HG02885 (cell line): ENCODE results near the gene NXF3.
"Not testable (repeated sequence)": the region's sequence is repeated elsewhere in the genome, so short reads cannot be mapped to it uniquely, and the experiment has no call there.

Experiments
- ATAC-seq: cut with Tn5 transposase; IDR thresholded peaks from one replicate; pipeline ENCODE4 v1.9.1; 2021; ENCODE audit warnings: mild to moderate bottlenecking; ENCODE audit not compliant: unreplicated experiment, poor library complexity

Gene NXF3

GRCh38 chrX:103092942-103093341, at the start of gene NXF3:
TSS of gene NXF3 (minus strand) at chrX:103093143. CDS start at chrX:103093023, 120 bp downstream.
- no peak for ATAC-seq

GRCh38 chrX:103136528-103136927, 43.6 kb upstream of the NXF3 start:
- ATAC-seq = not testable (repeated sequence)

GRCh38 chrX:103124284-103124683, 31.3 kb upstream of the NXF3 start:
- ATAC-seq = no peak

GRCh38 chrX:103120748-103121147, 27.8 kb upstream of the NXF3 start:
- ATAC-seq = no peak

- ATAC-seq = not testable (repeated sequence)
Observed at GRCh38 chrX:103116970-103117369, 24.0 kb upstream of the NXF3 start.

GRCh38 chrX:103109497-103109896, 16.6 kb upstream of the NXF3 start:
- not testable (repeated sequence) for ATAC-seq

- no peak for ATAC-seq
Observed at GRCh38 chrX:103107836-103108235, 14.9 kb upstream of the NXF3 start.

GRCh38 chrX:103107227-103107737, 14.3 kb upstream of the NXF3 start:
- ATAC-seq = not testable (repeated sequence)

- ATAC-seq = not testable (repeated sequence)
Observed at GRCh38 chrX:103104370-103104769, 11.4 kb upstream of the NXF3 start.

- ATAC-seq = not testable (repeated sequence)
Observed at GRCh38 chrX:103103866-103104265, 10.9 kb upstream of the NXF3 start.

GRCh38 chrX:103101299-103102042, 8.5 kb upstream of the NXF3 start:
- ATAC-seq = no peak

- no peak for ATAC-seq
Observed at GRCh38 chrX:103100484-103100883, 7.5 kb upstream of the NXF3 start.

GRCh38 chrX:103099691-103100090, 6.7 kb upstream of the NXF3 start:
- no peak for ATAC-seq

- ATAC-seq = no peak
Observed at GRCh38 chrX:103098488-103098887, 5.5 kb upstream of the NXF3 start.

GRCh38 chrX:103081051-103081450, 11.9 kb downstream of the NXF3 start:
- no peak for ATAC-seq

- ATAC-seq = no peak
Observed at GRCh38 chrX:103073467-103073866, 19.5 kb downstream of the NXF3 start.

- ATAC-seq = no peak
Observed at GRCh38 chrX:103066606-103067005, 26.3 kb downstream of the NXF3 start.

- no peak for ATAC-seq
Observed at GRCh38 chrX:103063918-103064434, 29.0 kb downstream of the NXF3 start, which contains the start of gene BEX1. TSS of gene BEX1 (minus strand) at chrX:103064171. CDS start at chrX:103063274, 897 bp downstream.

GRCh38 chrX:103063191-103063845, 29.6 kb downstream of the NXF3 start:
- no peak for ATAC-seq

- ATAC-seq = no peak
Observed at GRCh38 chrX:103061486-103061885, 31.5 kb downstream of the NXF3 start.

- ATAC-seq = no peak
Observed at GRCh38 chrX:103056902-103057301, 36.0 kb downstream of the NXF3 start.
